ENCODE measurements around the gene RAB36.

The RAB36 gene

DNA sequence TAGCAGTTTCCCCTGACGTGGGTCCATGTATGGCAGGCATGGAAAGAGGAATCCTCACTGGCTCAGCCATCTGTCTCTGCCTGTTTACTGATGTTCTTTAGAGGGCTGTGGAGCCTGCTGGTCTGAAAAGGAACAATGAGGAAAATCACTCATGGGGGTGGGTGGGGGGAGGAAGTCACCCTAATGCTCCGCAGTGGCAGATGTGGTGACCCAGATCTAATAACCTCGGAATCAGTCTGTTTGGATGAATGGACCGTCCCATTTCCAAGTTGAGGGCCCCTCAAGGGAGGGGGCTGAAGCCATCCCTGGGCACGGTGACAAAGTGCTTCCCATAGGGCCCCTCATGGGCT is 39.5 kb downstream of the RAB36 start:
- DNase-seq: no peak

DNA sequence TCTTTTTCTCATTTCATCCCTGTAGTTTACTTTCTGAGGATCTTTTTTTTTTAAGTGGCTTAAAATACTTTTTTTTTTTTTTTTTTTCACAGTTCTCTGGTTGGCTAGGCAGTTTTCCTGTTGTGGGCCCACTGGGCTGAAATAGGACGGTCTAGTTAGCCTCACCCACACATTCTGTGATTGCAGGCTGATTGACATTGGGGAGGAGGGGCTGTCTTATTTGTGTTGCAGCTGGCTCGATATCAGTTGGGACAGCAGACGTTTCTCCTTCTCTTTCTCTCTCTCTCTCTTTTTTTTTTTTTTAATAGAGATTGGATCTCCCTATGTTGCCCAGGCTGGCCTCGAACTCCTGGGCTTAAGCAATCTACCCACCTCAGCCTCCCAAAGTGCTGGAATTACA is 41.9 kb downstream of the RAB36 start:
- no peak for DNase-seq

DNA sequence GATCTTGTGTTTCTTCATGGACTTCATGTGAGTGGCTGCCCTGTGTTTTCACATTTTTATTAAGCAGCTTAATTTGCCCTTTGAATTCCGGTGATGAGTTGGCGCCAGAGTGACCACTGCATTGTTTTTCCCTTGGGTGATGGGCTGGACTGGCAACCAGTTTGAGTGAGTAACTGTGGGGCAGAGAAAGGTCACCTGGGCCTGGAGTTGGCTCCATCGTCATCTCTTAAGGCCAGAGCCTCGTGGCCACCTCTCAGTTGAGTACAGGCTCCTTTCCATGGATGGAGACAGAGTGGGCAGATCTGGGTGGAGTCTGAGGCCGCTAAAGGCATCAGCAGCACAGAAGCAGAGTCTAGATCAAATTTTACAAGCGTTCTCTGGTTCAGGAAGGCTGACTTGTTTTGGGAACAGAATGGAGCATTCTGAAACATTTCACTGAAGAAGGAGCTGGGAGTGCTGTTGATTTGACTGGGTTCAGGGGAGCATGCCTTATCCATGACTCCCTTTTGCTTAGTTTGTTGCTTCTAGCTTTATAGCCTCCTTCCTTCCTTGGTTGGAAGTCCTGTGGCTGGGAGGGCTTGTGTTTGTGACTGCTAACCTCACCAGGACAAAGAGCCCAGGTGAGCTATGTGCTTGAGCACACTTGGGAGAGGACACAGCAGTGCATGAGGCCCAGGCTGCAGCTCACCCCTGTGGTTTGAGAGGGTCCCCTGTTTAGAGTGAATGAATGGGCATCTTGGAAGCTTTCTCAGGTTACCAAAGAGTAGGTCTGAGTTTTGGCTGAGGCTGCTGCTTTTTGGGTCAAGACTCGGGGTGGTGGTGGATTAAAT is 42.8 kb downstream of the RAB36 start:
- no peak for DNase-seq

DNA sequence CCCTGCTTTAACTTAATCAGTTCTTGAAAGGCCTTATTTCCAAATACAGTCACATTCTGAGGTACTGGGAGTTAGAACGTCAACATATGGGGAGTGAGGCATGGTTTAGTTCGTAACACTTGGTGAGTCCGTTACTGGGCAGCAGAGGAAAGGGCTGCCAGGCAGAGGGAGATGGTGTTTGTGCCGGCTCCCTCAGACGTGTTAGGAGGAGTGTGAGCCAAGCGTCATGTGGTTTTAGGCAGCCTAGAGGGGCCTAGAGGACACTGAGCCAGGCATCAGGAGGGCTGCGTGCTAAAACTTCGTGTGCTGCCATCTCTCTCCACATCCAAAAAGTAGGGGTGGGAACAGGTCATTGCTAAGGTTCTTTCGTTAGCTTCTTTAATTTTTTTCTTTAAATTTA is 45.2 kb downstream of the RAB36 start:
- no peak for DNase-seq

DNA sequence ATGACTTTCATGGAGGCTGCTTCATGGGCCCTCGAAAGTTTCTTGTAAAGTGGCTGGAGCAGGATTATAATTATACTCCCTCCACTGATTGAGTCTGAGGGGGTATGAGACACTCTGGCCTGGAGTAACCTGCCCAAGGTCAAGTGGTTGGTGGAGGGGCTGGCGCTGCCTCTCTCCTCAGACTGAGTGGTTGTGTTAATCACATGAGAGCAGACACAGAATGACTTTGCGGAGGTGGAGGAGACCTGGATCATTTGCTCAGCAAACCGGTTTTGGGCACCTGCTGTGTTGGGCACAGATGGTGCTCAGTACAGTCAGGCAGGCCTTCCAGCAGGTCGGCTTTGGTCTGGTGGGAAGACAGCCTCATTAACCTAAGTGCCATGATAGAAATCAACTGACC is 46.9 kb downstream of the RAB36 start:
- peak; percentile 75 for DNase-seq

DNA sequence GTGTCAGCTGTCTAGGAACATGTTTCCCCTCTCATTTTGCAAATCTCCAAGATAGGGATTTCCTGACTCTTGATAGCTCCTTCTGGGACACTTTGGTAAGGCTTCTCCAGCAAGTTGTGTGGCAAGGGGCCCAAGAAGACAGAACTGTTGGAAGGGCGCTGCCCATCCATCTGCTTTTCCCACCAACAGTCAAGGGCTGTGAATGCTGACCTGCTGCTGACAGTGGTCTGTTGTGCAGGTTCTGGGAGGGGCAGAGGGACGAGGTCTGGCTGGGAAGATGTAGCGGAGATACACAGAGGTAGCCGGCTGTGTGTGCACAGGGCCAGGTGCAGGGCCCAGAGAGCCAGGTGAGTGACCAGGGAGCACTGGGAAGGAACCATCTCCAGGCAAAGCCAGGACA is 47.3 kb downstream of the RAB36 start:
- DNase-seq: no peak

DNA sequence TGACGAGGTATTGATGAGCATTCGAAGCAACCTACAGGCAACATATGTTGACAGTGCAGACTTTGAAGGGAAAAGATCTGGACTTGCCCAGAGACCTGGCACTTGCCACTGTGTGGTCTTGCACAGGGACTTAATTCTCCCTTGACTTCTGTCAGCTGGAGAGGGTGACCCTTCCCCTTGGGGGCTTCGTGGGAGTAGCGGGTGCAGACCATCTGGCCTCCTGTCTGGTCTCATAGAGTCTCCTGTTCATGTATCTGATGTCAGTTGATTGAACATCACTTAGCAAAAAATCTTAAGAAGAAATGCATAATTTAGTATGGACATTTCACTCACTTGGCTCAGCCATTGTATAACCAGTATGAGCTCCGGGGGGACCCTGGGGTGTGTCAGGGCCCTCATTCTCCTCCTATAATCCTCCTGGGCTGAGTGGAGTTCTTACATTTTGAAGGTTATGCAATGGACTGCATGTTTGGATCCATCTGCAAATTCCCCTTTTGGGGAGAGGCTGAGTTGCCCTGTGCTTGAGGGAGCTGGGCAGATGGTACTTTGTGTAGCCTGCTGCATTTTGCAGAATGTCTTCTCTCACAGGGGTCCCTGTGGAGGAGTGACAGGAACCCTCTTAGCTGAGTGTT is 48.0 kb downstream of the RAB36 start:
- DNase-seq: no peak

DNA sequence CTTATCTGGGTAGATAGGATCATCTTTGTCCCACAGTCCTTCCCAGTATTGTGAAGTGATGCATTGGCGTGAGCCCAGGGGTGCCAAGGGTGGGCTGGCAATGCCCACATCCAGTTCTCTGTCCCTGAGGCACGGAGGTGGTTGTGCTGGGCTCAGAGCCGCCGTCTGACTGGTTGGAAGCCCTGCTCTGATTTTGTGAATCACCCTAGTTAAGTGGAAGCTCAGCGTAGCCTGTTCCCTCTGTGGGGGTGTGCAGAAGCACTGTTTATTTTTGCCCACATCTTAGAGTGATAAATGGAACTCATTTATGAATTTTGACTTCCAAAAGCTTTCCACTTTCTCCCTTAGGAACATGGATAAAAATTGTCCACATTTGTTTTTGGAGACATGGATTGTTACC is 48.6 kb downstream of the RAB36 start:
- no peak for DNase-seq

DNA sequence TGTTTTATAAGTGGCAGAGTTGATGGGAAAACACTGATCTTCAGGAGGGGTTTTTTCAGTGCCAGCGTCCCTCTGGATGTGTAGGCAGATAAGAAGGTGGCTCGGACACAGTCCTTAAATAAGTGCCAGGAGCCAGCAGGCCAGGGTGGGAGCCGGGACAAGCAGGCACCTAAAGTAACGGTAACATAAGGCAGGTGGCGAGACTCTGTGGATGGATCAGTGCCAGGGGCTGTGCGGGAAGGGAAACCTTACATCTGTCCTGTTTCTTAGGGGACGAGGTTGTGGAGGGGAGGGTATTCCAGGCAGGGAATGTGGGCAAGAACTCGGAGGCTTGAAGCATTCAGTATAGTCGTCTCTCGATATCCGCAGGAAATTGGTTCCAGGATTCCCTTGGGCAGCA is 50.9 kb downstream of the RAB36 start:
- no peak for DNase-seq

DNA sequence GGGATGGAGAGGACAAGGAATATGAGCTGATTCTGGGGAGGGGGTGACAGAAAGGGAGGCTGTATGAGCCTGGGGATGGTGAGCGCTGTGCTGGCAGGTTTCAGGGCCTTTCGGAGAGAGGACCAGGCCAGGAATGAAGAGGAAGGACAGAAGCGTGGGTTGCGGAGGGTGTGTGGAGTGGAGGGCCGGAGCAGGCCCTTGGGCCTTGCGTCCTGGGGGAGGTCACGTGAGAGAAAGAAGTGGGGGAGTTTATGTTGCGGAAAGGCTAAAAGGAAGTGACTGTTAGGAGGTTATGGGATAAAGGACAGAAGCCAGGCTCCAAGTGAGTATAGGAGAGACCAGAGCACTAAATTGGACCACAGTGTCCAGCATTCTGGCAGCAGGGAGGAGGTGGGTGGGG is 52.6 kb downstream of the RAB36 start:
- DNase-seq: no peak

DNA sequence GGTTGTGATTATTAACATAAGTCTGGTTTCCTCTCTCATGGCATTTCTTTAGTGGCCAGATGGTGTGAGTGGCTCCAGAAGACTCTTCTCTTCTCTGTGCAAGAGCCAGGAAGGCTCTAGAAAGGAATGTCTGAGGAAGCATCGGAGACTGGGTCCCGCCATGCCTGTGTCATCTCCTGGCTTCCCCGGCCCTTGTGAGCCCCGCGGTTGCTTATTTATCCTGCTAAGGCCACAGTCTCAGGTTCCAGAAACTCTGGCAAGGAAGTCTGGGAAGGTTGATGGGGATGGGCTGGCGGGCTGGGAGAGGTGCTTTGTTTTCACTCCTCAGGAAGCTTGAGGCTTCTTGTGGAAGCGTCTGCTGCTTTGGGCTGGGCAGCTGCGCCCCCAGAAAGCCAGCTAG is 53.9 kb downstream of the RAB36 start:
- no peak for DNase-seq

DNA sequence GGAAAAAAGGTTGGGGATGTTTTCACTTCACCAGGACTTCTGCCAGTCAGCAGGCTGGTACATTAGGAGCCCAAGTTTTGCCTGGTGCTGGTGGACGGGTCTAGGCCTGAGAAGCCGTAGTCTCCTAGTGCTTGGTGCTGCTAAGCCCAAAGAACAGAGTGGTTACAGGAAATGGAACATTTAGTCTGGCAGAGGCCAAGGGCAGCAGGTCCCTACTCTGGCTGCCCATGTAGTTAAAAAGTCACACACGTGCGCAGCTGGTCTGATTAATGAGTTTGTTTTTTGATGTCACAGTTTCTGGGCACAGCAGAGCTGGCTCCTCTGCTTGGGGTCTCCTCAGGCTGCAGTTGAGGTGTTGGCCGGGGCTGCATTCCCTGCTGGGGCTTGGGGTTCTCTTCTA is 55.6 kb downstream of the RAB36 start:
- DNase-seq: no peak

DNA sequence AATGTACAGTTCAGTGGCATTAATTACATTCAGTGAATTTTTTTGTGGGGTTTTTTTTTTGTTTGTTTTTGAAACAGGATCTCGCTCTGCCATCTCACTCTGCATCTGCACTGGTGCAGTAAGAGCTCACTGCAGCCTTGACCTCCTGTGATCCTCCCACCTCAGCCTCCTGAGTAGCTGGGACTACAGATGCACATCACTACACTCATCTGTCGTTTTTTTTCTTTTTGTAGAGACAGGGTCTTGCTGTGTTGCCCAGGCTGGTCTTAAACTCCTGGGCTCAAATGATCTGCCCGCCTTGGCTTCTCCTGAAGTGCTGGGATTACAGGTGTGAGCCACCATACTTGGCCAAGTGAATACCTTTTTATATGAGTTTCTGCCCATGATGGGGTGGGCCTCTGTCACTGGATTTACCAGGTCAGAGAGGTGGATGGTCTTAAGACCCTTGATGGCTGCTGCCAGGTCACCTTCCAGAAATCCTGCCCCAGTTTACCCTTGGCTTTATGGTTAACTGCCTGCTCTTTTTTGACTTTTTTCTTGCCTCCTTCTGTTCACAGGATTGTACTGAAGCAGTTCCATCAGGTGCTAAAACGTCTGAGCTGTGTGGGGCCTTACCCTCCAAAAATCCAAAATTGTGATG is 57.7 kb downstream of the RAB36 start:
- no peak for DNase-seq

DNA sequence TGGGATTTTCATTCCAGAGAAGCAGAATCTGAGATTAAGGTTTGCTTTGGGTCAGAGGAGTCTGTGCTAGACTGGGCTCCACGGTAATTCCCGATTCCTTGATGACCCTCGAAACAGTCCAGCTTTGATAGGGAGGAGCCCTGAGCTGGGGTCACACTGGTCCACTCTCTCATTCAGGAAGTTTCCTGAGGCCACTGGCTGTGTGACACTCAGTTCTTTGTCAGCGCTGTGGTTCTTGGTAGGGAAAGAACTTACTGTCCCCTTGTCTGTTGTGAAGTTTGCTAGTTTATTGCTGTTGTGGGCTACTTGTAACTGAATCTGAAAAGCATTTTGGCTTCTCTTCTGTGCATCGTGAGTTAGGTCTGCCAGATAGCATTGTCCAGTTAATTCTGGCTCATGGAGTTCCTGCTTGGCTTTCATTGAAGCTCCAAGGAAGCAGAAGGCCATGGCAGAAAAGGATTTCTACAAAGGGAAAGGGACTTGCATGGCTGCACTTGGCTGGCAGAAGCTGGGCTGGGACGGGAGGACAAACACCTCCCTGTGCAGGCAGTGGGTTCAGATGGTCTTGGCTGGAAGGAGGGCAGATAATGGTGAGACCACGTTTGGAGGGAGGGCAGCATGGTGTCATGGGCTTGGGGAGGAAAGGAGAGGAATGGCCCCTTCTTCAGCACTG is 58.3 kb downstream of the RAB36 start:
- DNase-seq: no peak

DNA sequence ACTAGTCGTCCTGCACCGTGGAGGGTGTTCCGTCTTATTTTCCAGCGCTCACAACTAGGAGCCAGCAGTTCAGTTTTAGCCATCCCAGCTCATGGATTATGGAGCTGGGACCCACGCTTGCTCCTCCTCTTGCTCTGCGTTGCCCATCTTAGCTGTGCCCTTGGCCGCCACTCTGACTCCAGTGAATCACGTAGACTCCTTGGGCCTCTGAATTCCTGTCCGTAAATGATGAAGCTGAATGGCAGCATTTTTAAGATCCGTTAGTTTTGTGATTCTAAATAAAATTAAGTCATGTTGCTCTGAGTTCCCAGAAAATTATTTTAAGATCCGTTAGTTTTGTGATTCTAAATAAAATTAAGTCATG is 58.8 kb downstream of the RAB36 start:
- no peak for DNase-seq

DNA sequence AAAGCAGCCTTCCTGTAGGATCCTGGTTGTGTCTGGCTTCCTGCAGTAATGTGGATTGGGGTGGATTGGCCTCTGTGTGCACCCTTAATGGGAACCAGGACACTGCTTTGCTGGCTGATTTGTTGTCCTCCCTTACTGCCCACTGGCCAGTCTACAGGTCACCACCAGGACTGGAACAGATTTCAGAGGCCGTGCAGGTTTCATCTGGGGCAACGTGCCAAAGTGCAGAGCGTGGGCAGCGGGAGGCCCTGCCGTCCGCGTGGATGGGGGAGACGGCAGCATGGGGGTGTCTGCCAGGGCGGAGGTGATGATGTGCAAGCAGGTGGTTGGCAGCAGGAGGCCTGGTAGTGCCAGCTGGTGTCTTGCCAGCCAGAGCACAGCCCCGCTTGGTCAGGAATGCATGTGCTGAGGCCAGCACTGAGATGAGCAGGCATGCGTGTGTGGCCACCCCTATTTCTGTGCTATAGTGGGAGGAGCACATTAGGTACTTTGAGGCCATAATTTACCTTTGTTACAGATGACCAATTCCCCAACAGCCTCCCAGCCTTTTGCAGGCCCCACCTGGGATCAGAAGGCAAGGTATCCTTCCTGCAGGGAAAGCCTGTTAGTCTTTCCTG is 59.4 kb downstream of the RAB36 start:
- no peak for DNase-seq

DNA sequence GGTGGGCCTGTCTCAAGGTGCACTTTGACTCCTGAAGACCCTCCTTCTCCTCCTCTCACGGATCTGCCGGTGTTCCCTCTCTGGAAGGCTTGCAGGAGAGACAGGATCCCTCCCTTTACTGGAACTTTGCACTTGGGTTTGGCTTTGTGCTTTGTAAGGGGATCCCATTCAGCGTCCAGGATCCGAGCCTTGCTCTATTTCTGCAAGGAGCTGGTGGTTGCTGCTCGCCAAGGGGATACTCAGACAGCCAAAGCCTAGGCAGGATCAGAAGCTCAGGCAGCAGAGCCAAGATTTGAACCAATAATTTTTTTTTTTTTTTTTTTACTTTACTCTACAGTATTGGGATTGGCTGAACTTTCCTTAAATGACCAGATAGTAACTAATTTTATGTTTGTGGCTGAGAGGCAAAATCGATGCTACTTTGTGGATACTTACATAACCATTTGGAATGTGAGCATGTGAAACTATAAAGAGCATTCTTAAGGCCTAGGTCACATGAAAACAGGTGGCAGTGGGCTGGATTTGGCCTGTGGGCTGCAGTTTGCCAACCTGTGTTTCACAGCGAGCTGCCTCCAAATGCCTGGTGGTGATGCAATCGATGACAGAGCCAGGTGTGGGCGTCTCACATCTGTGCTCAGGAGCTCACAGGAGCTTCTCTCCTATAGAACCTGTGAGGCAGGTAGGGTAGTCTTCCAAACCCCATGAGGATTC is 60.2 kb downstream of the RAB36 start:
- no peak for DNase-seq

DNA sequence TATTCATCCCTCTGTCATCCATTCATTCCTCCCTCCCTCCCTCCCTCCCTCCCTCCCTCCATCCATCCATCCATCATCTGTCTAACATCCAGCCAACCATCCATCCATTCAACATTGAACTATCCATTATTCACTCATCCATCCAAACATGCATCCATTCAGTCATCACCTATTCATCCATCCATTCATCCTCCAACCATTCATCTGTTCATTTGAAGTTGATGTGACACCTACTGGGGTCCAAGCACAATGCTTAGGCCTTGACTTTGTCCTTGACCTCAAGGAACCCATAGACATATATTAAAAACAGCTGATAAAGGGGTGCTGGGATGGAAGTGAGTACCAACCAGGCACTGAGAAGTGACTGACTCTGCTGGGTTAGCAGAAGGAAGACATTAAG is 61.6 kb downstream of the RAB36 start:
- DNase-seq: no peak

DNA sequence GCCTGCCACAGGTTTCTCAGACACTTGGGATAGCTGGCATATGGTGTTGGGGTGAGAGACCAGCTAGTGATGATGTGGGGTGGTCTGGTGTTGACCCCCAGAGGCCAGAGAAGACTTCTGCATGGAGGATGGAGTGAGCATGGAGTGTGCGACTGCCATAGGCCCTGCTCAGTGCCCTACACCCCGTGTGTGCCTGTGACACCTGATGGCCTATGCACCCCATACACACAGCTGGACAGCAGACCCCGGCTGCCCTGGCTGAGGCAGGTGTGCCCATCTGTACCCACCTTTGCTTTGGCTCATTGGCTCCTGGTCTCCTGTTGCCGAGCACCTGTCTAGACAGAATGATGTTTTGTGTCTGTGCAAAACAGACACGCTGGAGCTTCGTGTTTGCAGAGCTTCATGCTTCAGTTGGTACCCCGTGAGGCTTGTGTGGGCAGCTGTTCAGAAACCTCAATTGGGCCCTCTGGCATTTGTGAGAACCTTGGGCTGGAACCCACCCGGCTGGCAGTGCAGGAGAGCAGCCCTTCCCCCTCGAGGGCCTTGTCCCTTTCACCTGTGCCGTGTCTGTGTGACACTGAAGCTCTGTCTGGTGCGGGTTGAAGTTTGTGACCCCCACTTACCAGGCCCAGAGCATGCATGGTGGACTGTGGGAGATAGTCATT is 62.6 kb downstream of the RAB36 start:
- DNase-seq: peak; percentile 12

DNA sequence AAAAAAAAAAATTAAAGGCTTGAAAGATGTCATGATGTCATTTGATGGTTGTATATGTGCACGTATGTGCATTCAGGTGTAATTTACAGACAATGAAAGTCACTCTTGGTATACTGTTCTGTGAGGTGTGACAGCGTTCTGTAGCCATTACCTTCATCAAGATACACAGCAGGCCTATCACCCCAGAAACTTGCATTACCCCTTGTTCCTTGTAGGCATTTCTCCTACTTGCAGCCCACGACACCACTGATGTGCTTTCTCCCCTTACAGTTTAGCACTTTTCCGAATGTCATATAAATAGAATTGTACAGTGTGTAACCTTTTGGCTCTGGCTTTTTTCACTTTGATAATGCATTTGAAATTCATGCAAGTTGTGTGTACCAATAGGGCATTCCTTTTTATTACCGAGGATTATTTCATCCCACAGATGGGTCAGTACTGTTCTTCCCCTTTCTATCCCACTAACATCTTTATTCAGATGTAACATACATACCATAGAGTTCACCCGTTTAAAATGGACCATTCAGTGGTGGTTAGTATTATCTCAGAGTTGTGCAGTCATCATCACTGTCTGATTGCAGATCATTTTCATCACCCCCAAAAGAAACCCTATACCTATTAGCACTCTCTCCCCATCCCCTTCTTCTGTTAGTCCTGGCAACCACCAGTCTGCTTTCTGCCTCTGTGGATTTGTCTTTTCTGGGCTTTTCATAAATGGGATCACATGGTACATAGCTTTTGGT is 65.3 kb downstream of the RAB36 start:
- no peak for DNase-seq

DNA sequence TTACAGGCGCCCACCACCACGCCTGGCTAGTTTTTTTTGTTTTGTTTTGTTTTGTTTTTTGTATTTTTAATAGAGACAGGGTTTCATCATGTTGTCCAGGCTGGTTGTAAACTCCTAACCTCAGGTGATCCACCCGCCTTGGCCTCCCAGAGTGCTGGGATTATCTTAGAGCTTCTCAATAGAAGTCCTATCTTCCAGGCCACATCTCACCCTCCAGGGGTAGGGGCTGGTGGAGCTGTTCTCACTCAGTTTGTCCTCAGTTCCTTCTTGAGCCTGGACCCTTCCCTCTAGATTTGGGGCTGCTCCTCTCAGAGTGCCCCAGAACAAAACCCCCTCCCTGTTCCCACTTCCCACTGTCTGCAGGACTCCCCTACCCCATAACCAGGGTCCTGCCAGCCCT is 66.3 kb downstream of the RAB36 start:
- DNase-seq: no peak

Measured in NCI-H748 treated with DMSO at 0.1 percent for 48 hours (cell line).